ENCODE results near the gene AMD1. TPM values are rescaled to one million over a fixed set of nuclear protein-coding genes. Genes with fewer than 3 reads are reported as not detected.

AMD1 gene
- polyA plus RNA-seq, 1 experiment: 25.9 TPM

GRCh38 chr6:110930781-110931180 is 56.2 kb downstream of the AMD1 start:
- TF ChIP-seq CTCF (IDR thresholded peaks at IDR 0.05; ENCODE audit: insufficient read depth, low read depth, low read length): no peak
- POLR2A ChIA-PET: no interaction called here

GRCh38 chr6:110933912-110934311 is 59.3 kb downstream of the AMD1 start:
- CTCF ChIA-PET: interaction anchor here (0.5 to 1.4 kb wide), 4 partner anchors 10 to 274 kb away, joined by 3 to 4 read pairs (median 3); no protein-coding TSS in a partner anchor
- Histone ChIP-seq H3K36me3 (ENCODE audit: control insufficient read depth, insufficient read depth, low read length) (no peaks in the 10 kb centered on the region), H3K27me3 (ENCODE audit: control insufficient read depth, insufficient read depth, low read length) (no peaks in the 10 kb centered on the region), H3K4me3 (ENCODE audit: low read depth, low read length) (no peak overlapping the region)
- no peak for DNase-seq (ENCODE audit: low read depth)
- POLR2A ChIA-PET: interaction anchor here (0.5 to 0.6 kb wide), 2 partner anchors 10 to 297 kb away, joined by 3 to 4 read pairs; no protein-coding TSS in a partner anchor
- no peak for TF ChIP-seq CTCF (IDR thresholded peaks at IDR 0.05; ENCODE audit: insufficient read depth, low read depth, low read length)

More at GRCh38 chr6:110930781-110931180, 56.2 kb downstream of the AMD1 start:
- CTCF ChIA-PET: no interaction called here
- Histone ChIP-seq H3K27me3 (ENCODE audit: control insufficient read depth, insufficient read depth, low read length) (no peaks in the 10 kb centered on the region), H3K36me3 (ENCODE audit: control insufficient read depth, insufficient read depth, low read length) (no peaks in the 10 kb centered on the region), H3K4me3 (ENCODE audit: low read depth, low read length) (no peak overlapping the region)
- no peak for DNase-seq (ENCODE audit: low read depth)

GRCh38 chr6:110934381-110934898 is 59.9 kb downstream of the AMD1 start:
- Histone ChIP-seq H3K27me3 (ENCODE audit: control insufficient read depth, insufficient read depth, low read length) (no peaks in the 10 kb centered on the region), H3K4me3 (ENCODE audit: low read depth, low read length) (no peak overlapping the region), H3K36me3 (ENCODE audit: control insufficient read depth, insufficient read depth, low read length) (no peaks in the 10 kb centered on the region)
- TF ChIP-seq CTCF (IDR thresholded peaks at IDR 0.05; ENCODE audit: insufficient read depth, low read depth, low read length): no peak
- no peak for DNase-seq (ENCODE audit: low read depth)
- ChIA-PET CTCF (interaction anchor here (0.6 kb wide), 1 partner anchor 10 kb away, joined by 3 read pairs; no protein-coding TSS in a partner anchor), POLR2A (interaction anchor here (0.5 kb wide), 1 partner anchor 10 kb away, joined by 4 read pairs; no protein-coding TSS in a partner anchor)

GRCh38 chr6:110935171-110935570 is 60.6 kb downstream of the AMD1 start:
- Histone ChIP-seq H3K27me3 (ENCODE audit: control insufficient read depth, insufficient read depth, low read length) (no peaks in the 10 kb centered on the region), H3K36me3 (ENCODE audit: control insufficient read depth, insufficient read depth, low read length) (no peaks in the 10 kb centered on the region), H3K4me3 (ENCODE audit: low read depth, low read length) (no peak overlapping the region)
- ChIA-PET POLR2A (no interaction called here), CTCF (interaction anchor here (0.5 kb wide), 1 partner anchor 162 kb away, joined by 4 read pairs; no protein-coding TSS in a partner anchor)
- no peak for TF ChIP-seq CTCF (IDR thresholded peaks at IDR 0.05; ENCODE audit: insufficient read depth, low read depth, low read length)
- no peak for DNase-seq (ENCODE audit: low read depth)

GRCh38 chr6:110938171-110938570 is 63.6 kb downstream of the AMD1 start:
- no peak for TF ChIP-seq CTCF (IDR thresholded peaks at IDR 0.05; ENCODE audit: insufficient read depth, low read depth, low read length)
- ChIA-PET POLR2A (no interaction called here), CTCF (no interaction called here)
- DNase-seq (ENCODE audit: low read depth): no peak
- H3K4me3 ChIP-seq (ENCODE audit: low read depth, low read length): no peak overlapping the region
- H3K36me3 ChIP-seq (ENCODE audit: control insufficient read depth, insufficient read depth, low read length): no peaks in the 10 kb centered on the region
- H3K27me3 ChIP-seq (ENCODE audit: control insufficient read depth, insufficient read depth, low read length): no peaks in the 10 kb centered on the region

Data from BJ (cell line).